ENCODE results near the gene PRSS12.
"Not testable (repeated sequence)": the region's sequence is repeated elsewhere in the genome, so short reads cannot be mapped to it uniquely, and the experiment has no call there.

PRSS12 gene

GRCh38 chr4:118352843-118353533 is at the start of gene PRSS12:
Gene PRSS12, minus strand, starts transcription at chr4:118353003. Its CDS starts 283 bp downstream, at chr4:118352720.
- peak; percentile 12 to 55 (median 22) for DNase-seq (ENCODE audit: low read depth in 4 of 4, low spot score in 1 of 4)

GRCh38 chr4:118400356-118400755 is 47.6 kb upstream of the PRSS12 start:
- no peak for DNase-seq (ENCODE audit: low read depth in 4 of 4, low spot score in 1 of 4)

GRCh38 chr4:118399883-118400282 is 47.1 kb upstream of the PRSS12 start:
- DNase-seq (ENCODE audit: low read depth in 4 of 4, low spot score in 1 of 4) = not testable (repeated sequence)

- DNase-seq (ENCODE audit: low read depth in 4 of 4, low spot score in 1 of 4) = no peak
Measured at GRCh38 chr4:118398226-118399090, 45.7 kb upstream of the PRSS12 start.

- no peak for DNase-seq (ENCODE audit: low read depth in 4 of 4, low spot score in 1 of 4)
Measured at GRCh38 chr4:118397623-118397979, 44.8 kb upstream of the PRSS12 start.

- DNase-seq (ENCODE audit: low read depth in 4 of 4, low spot score in 1 of 4) = no peak
Measured at GRCh38 chr4:118396881-118397622, 44.2 kb upstream of the PRSS12 start.

GRCh38 chr4:118395057-118395644 is 42.3 kb upstream of the PRSS12 start:
- no peak for DNase-seq (ENCODE audit: low read depth in 4 of 4, low spot score in 1 of 4)

GRCh38 chr4:118392509-118392908 is 39.7 kb upstream of the PRSS12 start:
- DNase-seq (ENCODE audit: low read depth in 4 of 4, low spot score in 1 of 4) = not testable (repeated sequence)

GRCh38 chr4:118390121-118390520 is 37.3 kb upstream of the PRSS12 start:
- no peak for DNase-seq (ENCODE audit: low read depth in 4 of 4, low spot score in 1 of 4)

GRCh38 chr4:118389721-118390120 is 36.9 kb upstream of the PRSS12 start:
- no peak for DNase-seq (ENCODE audit: low read depth in 4 of 4, low spot score in 1 of 4)

- DNase-seq (ENCODE audit: low read depth in 4 of 4, low spot score in 1 of 4) = no peak
Measured at GRCh38 chr4:118388606-118389005, 35.8 kb upstream of the PRSS12 start.

- DNase-seq (ENCODE audit: low read depth in 4 of 4, low spot score in 1 of 4) = no peak
Measured at GRCh38 chr4:118381902-118382301, 29.1 kb upstream of the PRSS12 start.

GRCh38 chr4:118373614-118374255 is 20.9 kb upstream of the PRSS12 start:
- DNase-seq (ENCODE audit: low read depth in 4 of 4, low spot score in 1 of 4) = no peak

GRCh38 chr4:118372251-118372650 is 19.4 kb upstream of the PRSS12 start:
- DNase-seq (ENCODE audit: low read depth in 4 of 4, low spot score in 1 of 4) = no peak

- DNase-seq (ENCODE audit: low read depth in 4 of 4, low spot score in 1 of 4) = no peak
Measured at GRCh38 chr4:118369231-118369630, 16.4 kb upstream of the PRSS12 start.

GRCh38 chr4:118367872-118368271 is 15.1 kb upstream of the PRSS12 start:
- no peak for DNase-seq (ENCODE audit: low read depth in 4 of 4, low spot score in 1 of 4)

- DNase-seq (ENCODE audit: low read depth in 4 of 4, low spot score in 1 of 4) = no peak
Measured at GRCh38 chr4:118367361-118367760, 14.6 kb upstream of the PRSS12 start.

- DNase-seq (ENCODE audit: low read depth in 4 of 4, low spot score in 1 of 4) = no peak
Measured at GRCh38 chr4:118363166-118363565, 10.4 kb upstream of the PRSS12 start.

- no peak for DNase-seq (ENCODE audit: low read depth in 4 of 4, low spot score in 1 of 4)
Measured at GRCh38 chr4:118361192-118361591, 8.4 kb upstream of the PRSS12 start.

- DNase-seq (ENCODE audit: low read depth in 4 of 4, low spot score in 1 of 4) = no peak
Measured at GRCh38 chr4:118360106-118360505, 7.3 kb upstream of the PRSS12 start.

- no peak for DNase-seq (ENCODE audit: low read depth in 4 of 4, low spot score in 1 of 4)
Measured at GRCh38 chr4:118357601-118358000, 4.8 kb upstream of the PRSS12 start.

Measured in stimulated activated CD4-positive, alpha-beta T cell treated with anti-CD3 and anti-CD28 coated beads, Interleukin-1b, Interleukin-23, amount 100 ng/mL, for 24 hours (primary cell).